Lung (tissue), 12 donors: ENCODE results near the gene CD302. TPM values are rescaled to one million over a fixed set of nuclear protein-coding genes. Genes with fewer than 3 reads are reported as not detected.
"Not testable (repeated sequence)": the region's sequence is repeated elsewhere in the genome, so short reads cannot be mapped to it uniquely, and the experiment has no call there.

ENCODE experiments used
- ATAC-seq: fragments of 200-7000 bp; cut with Tn5 transposase; one replicate; pipeline ENCODE4 v1.9.1; 2020; ENCODE audit warnings: moderate number of reproducible peaks; ENCODE audit not compliant: insufficient read depth, low FRiP score
- DNase-seq, 3 donors: peaks; one replicate each; pipeline ENCODE4 v3.0.0-alpha.2; 2013 to 2017
- H3K27ac ChIP-seq, 2 donors: one replicate each; pipeline ENCODE4 v1.5.1; 2013; ENCODE audit warnings: mild to moderate bottlenecking in 2 of 2, moderate library complexity in 2 of 2, control low read depth in 1 of 2, inconsistent platforms in 1 of 2, low read depth in 1 of 2, low read length in 1 of 2
- H3K27me3 ChIP-seq, 3 donors: one replicate each; pipeline ENCODE4 v1.5.1; 2013; ENCODE audit warnings: low read length in 2 of 3; ENCODE audit not compliant: control insufficient read depth in 3 of 3, insufficient read depth in 3 of 3
- H3K36me3 ChIP-seq, 4 donors: one replicate each; pipeline ENCODE4 v1.5.1; 2013; ENCODE audit warnings: low read length in 4 of 4, mild to moderate bottlenecking in 1 of 4, moderate library complexity in 1 of 4; ENCODE audit not compliant: control insufficient read depth in 4 of 4, insufficient read depth in 4 of 4
- H3K4me1 ChIP-seq, 5 donors: one replicate each; pipeline ENCODE4 v1.5.1; 2013; ENCODE audit warnings: low read length in 5 of 5, mild to moderate bottlenecking in 2 of 5, moderate library complexity in 1 of 5; ENCODE audit not compliant: control insufficient read depth in 5 of 5, insufficient read depth in 5 of 5
- H3K4me3 ChIP-seq: one replicate; pipeline ENCODE4 v1.5.1; 2013; ENCODE audit warnings: mild to moderate bottlenecking, control low read depth, moderate library complexity
- H3K9ac ChIP-seq, 2 donors: one replicate each; pipeline ENCODE4 v1.5.1; 2013; ENCODE audit warnings: low read length in 2 of 2, control low read depth in 1 of 2; ENCODE audit not compliant: insufficient read depth in 1 of 2
- H3K9me3 ChIP-seq, 4 donors: one replicate each; pipeline ENCODE4 v1.5.1; 2013; ENCODE audit warnings: low read length in 3 of 4, mild to moderate bottlenecking in 1 of 4, moderate library complexity in 1 of 4; ENCODE audit not compliant: control insufficient read depth in 4 of 4, insufficient read depth in 3 of 4
- CTCF ChIP-seq: IDR thresholded peaks from 2 replicates; pipeline ENCODE4 v1.5.1; 2012; ENCODE audit warnings: mild to moderate bottlenecking; ENCODE audit errors: control extremely low read depth, extremely low read depth
- WGBS, 2 donors: extraction: QIAGEN DNeasy Blood & Tissue Kit; methylation state at CpG; one replicate each; pipeline ENCODE4 v1.1.7; 2013; 5-methylcytosine and 5-hydroxymethylcytosine counted together
- polyA plus RNA-seq, 2 donors: library from polyadenylated mRNA; stranded (reverse); fragments of 200-250 nt; gene quantifications; one replicate each; pipeline ENCODE4 v1.2.1, GENCODE V29; 2013
- total RNA-seq, 2 donors: library from RNA; depleted of rRNA in 1 of 2; stranded (reverse); fragments of >200 nt in 1 of 2; gene quantifications; one replicate each; pipeline ENCODE4 v1.2.1, GENCODE V29; 2014 to 2021
- donor health status: control.
- donor health status: control.
- donor health status: Bipolar disorder and iron deficiency.
- donor health status: healthy.
- donor health status: DM: yes; HTN: yes; CAD: no.

CD302 gene
- total and polyA plus RNA-seq, 4 donors: 23.4 to 89.8 (median 43.2) TPM

GRCh38 chr2:159832858-159833257 is 34.9 kb upstream of the CD302 start:
- no peak overlapping the region for H3K9ac ChIP-seq
- no peak for DNase-seq
- no peaks in the 10 kb centered on the region for H3K9me3 ChIP-seq
- H3K4me1 ChIP-seq: peaks cover 0 to 31% (median 4%) of the 10 kb centered on the region in 5 donors
- no peak for TF ChIP-seq CTCF
- no peaks in the 10 kb centered on the region for H3K36me3 ChIP-seq
- H3K4me3 ChIP-seq: no peak overlapping the region
- no peak overlapping the region for H3K27ac ChIP-seq
- no peak for ATAC-seq
- no peaks in the 10 kb centered on the region for H3K27me3 ChIP-seq

- Histone ChIP-seq H3K27me3 (no peaks in the 10 kb centered on the region), H3K27ac (no peak overlapping the region), H3K9ac (no peak overlapping the region), H3K4me1 (peaks cover 0 to 31% (median 4%) of the 10 kb centered on the region in 5 donors), H3K9me3 (no peaks in the 10 kb centered on the region), H3K4me3 (no peak overlapping the region), H3K36me3 (no peaks in the 10 kb centered on the region)
- no peak for TF ChIP-seq CTCF
- DNase-seq: no peak
- WGBS, 2 donors: 91 to 95% methylated on average over 7 of the region's 7 CpGs
- ATAC-seq: no peak
Observed at GRCh38 chr2:159832026-159832425, 34.0 kb upstream of the CD302 start.

- no peak for TF ChIP-seq CTCF
- H3K4me3 ChIP-seq: no peak overlapping the region
- no peaks in the 10 kb centered on the region for H3K9me3 ChIP-seq
- no peaks in the 10 kb centered on the region for H3K27me3 ChIP-seq
- ATAC-seq (no peak), DNase-seq (peak in 2 of 3 donors; percentile 58 to 68)
- 80 to 85% methylated on average over 1 of the region's 1 CpG for WGBS, 2 donors
- no peaks in the 10 kb centered on the region for H3K36me3 ChIP-seq
- no peak overlapping the region for H3K9ac ChIP-seq
- H3K27ac ChIP-seq: no peak overlapping the region
- peaks cover 0 to 31% (median 4%) of the 10 kb centered on the region in 5 donors for H3K4me1 ChIP-seq
Observed at GRCh38 chr2:159829376-159829775, 31.4 kb upstream of the CD302 start.

GRCh38 chr2:159828738-159829137 is 30.7 kb upstream of the CD302 start:
- DNase-seq (no peak), ATAC-seq (no peak)
- 98% methylated on average over 2 of the region's 2 CpGs for WGBS, 2 donors
- H3K4me1 ChIP-seq: peaks cover 0 to 27% (median 4%) of the 10 kb centered on the region in 5 donors
- TF ChIP-seq CTCF: no peak
- H3K36me3 ChIP-seq: no peaks in the 10 kb centered on the region
- H3K27ac ChIP-seq: no peak overlapping the region
- no peak overlapping the region for H3K9ac ChIP-seq
- H3K27me3 ChIP-seq: no peaks in the 10 kb centered on the region
- H3K9me3 ChIP-seq: no peaks in the 10 kb centered on the region
- no peak overlapping the region for H3K4me3 ChIP-seq

GRCh38 chr2:159822478-159822833 is 24.4 kb upstream of the CD302 start:
- H3K36me3 ChIP-seq, H3K27ac ChIP-seq, H3K9me3 ChIP-seq, H3K27me3 ChIP-seq, H3K4me3 ChIP-seq, H3K4me1 ChIP-seq, H3K9ac ChIP-seq, ATAC-seq, DNase-seq: not testable (repeated sequence)
- WGBS, 2 donors: 90 to 94% methylated on average over 4 of the region's 4 CpGs
